Left lung (tissue), 10 donors: Measurements from ENCODE around the gene TMX4. TPM values are rescaled to one million over a fixed set of nuclear protein-coding genes. Genes with fewer than 3 reads are reported as not detected.

ENCODE experiments used
- ATAC-seq: fragments of 200-7000 bp; cut with Tn5 transposase; one replicate; pipeline ENCODE4 v1.9.1; 2020; ENCODE audit warnings: moderate library complexity
- DNase-seq, 4 donors: peaks; one replicate each; pipeline ENCODE4 v3.0.0-alpha.2; 2013 to 2020
- H3K27ac ChIP-seq, 2 donors: fragments of 200-600 bp; sonication (generic) in 1 of 2; one replicate each; pipeline versions ENCODE4 v1.5.0 to v1.8.0; 2020 to 2021
- H3K27me3 ChIP-seq, 2 donors: fragments of 200-600 bp; sonication (generic) in 1 of 2; one replicate each; pipeline versions ENCODE4 v1.5.0 to v1.8.0; 2020 to 2021
- H3K36me3 ChIP-seq, 2 donors: fragments of 200-600 bp; sonication (generic) in 1 of 2; one replicate each; pipeline versions ENCODE4 v1.5.0 to v1.8.0; 2020 to 2021
- H3K4me1 ChIP-seq, 2 donors: fragments of 200-600 bp; one replicate each; pipeline ENCODE4 v1.8.0; 2021
- H3K4me3 ChIP-seq, 2 donors: fragments of 200-600 bp; sonication (generic) in 1 of 2; one replicate each; pipeline versions ENCODE4 v1.5.0 to v1.8.0; 2020 to 2021; ENCODE audit warnings: mild to moderate bottlenecking in 1 of 2
- H3K9me3 ChIP-seq, 2 donors: fragments of 200-600 bp; sonication (generic) in 1 of 2; one replicate each; pipeline versions ENCODE4 v1.5.0 to v1.8.0; 2020 to 2021
- CTCF ChIP-seq, 2 donors: fragments of 200-600 bp; sonication (generic) in 1 of 2; IDR thresholded peaks; one replicate each; pipeline versions ENCODE4 v1.5.0 to v1.8.0; 2021; ENCODE audit warnings: antibody characterized with exemption in 2 of 2
- intact Hi-C, 2 donors: fragments of 100-400 bp; cut with DNase I; formaldehyde crosslinking; loops; one replicate each; pipeline versions ENCODE4 v1.11.2 to v1.14.2; 2022
- polyA plus RNA-seq, 6 donors: library from polyadenylated mRNA; unstranded; fragments of 120-200 nt; gene quantifications; one replicate each; pipeline ENCODE4 v1.2.1, GENCODE V29; 2013; ENCODE audit not compliant: insufficient read length in 6 of 6
- total RNA-seq, 2 donors: library from RNA; stranded (reverse); fragmentation: NEBNext Ultra II Directional; extraction: Animal tissue kit (Norgen Biotek cat#: 25700); gene quantifications; one replicate each; pipeline ENCODE4 v1.2.1, GENCODE V29; 2021
- donor health status: DM: no; HTN: yes; CAD: no.
- donor health status: DM: no; HTN: no; CAD: no.

The TMX4 gene
- total and polyA plus RNA-seq, 8 donors, result 21.2 to 45.2 (median 25.6) TPM

- ATAC-seq, result no peak
- TF ChIP-seq CTCF (IDR thresholded peaks at IDR 0.05), result no peak
- Histone ChIP-seq H3K36me3 (peaks cover 0 to 16% of the 10 kb centered on the region in 2 donors), H3K4me1 (no peaks in the 10 kb centered on the region), H3K4me3 (no peak overlapping the region), H3K27me3 (no peaks in the 10 kb centered on the region), H3K27ac (no peak overlapping the region), H3K9me3 (no peaks in the 10 kb centered on the region)
- intact Hi-C loops, result no loop called here
- peak in 1 of 4 donors; percentile 51 for DNase-seq
Measured at GRCh38 chr20:7977709-7978108, 41.9 kb downstream of the TMX4 start.

GRCh38 chr20:7975851-7976414, 43.6 kb downstream of the TMX4 start:
- no peak overlapping the region for H3K27ac ChIP-seq
- H3K9me3 ChIP-seq, result no peaks in the 10 kb centered on the region
- no peak for DNase-seq
- no peaks in the 10 kb centered on the region for H3K36me3 ChIP-seq
- no peaks in the 10 kb centered on the region for H3K27me3 ChIP-seq
- no peaks in the 10 kb centered on the region for H3K4me1 ChIP-seq
- TF ChIP-seq CTCF (IDR thresholded peaks at IDR 0.05), result no peak
- intact Hi-C loops, result no loop called here
- H3K4me3 ChIP-seq, result no peak overlapping the region
- no peak for ATAC-seq

- DNase-seq, result no peak
- no peak for ATAC-seq
- H3K9me3 ChIP-seq, result no peaks in the 10 kb centered on the region
Measured at GRCh38 chr20:7974785-7975435, 44.7 kb downstream of the TMX4 start.

GRCh38 chr20:7971536-7972280, 47.9 kb downstream of the TMX4 start:
- ATAC-seq (no peak), DNase-seq (no peak)
- H3K9me3 ChIP-seq, result no peaks in the 10 kb centered on the region
- TF ChIP-seq CTCF (IDR thresholded peaks at IDR 0.05), result no peak
- intact Hi-C loops, result no loop called here
- no peak overlapping the region for H3K27ac ChIP-seq
- no peaks in the 10 kb centered on the region for H3K27me3 ChIP-seq
- H3K36me3 ChIP-seq, result no peaks in the 10 kb centered on the region
- H3K4me3 ChIP-seq, result no peak overlapping the region
- no peaks in the 10 kb centered on the region for H3K4me1 ChIP-seq

More at GRCh38 chr20:7974785-7975435, 44.7 kb downstream of the TMX4 start:
- Histone ChIP-seq H3K4me1 (no peaks in the 10 kb centered on the region), H3K27ac (no peak overlapping the region), H3K27me3 (no peaks in the 10 kb centered on the region), H3K36me3 (no peaks in the 10 kb centered on the region), H3K4me3 (no peak overlapping the region)
- intact Hi-C loops, result no loop called here
- no peak for TF ChIP-seq CTCF (IDR thresholded peaks at IDR 0.05)

GRCh38 chr20:7967199-7967844, 52.2 kb downstream of the TMX4 start:
- no peaks in the 10 kb centered on the region for H3K36me3 ChIP-seq
- no peak for DNase-seq
- no peak for ATAC-seq
- no peaks in the 10 kb centered on the region for H3K4me1 ChIP-seq
- no peak overlapping the region for H3K4me3 ChIP-seq
- intact Hi-C loops, result no loop called here
- TF ChIP-seq CTCF (IDR thresholded peaks at IDR 0.05), result no peak
- H3K27me3 ChIP-seq, result no peaks in the 10 kb centered on the region
- H3K27ac ChIP-seq, result no peak overlapping the region
- H3K9me3 ChIP-seq, result no peaks in the 10 kb centered on the region
